ENCODE results near the gene P2RX6. TPM values are rescaled to one million over a fixed set of nuclear protein-coding genes. Genes with fewer than 3 reads are reported as not detected.

The P2RX6 gene
- total and polyA plus RNA-seq, 9 of the 15 experiments (the other 6 are each of a cell fraction or from before 2014, with no cell fraction given): 0.01 to 3.9 (median 1.5) TPM; not detected in 1

DNA sequence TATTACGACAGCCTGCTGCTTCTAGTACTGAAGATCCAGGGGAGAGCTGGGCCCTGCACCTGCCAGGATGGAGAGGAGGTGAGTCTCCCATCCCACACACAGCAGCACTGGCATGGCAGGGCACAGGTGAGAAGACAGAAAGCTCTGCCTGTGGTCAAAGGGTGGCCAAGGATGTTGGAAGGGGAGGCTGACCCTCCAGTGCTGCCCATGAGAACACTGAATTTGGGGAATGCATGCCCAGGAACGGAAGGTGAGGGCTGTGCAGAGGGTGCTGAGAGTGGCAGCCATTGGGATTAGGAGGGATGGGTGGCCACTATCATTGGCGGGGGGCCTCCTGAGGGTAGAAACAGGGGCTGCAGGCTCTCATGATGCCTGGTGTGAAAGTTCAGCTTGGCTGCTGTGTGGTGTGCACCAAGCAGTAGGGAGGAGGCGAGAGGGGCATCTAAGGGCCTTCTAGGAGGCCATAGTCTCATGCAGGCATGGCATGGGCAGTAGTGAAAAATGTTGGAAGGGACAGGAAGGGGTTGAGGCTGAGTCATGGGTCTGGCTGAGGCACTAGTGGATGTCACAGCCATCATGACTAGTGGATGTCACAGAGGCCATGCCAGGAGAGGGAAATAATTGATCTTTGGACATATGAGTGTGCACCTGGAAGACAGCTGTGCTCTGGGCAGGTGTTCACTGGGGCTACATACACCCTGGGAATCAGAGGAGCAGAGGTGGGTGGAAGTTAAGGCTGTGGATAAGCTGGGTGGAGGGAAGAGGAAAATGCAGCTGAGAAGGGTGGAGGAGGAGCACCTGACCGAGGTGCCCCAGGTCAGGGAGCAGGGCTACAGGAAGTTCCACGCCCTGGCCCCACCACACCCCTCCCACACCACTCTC, 28.3 kb downstream of the P2RX6 start (continued):
- TF ChIP-seq, protein P1, sequence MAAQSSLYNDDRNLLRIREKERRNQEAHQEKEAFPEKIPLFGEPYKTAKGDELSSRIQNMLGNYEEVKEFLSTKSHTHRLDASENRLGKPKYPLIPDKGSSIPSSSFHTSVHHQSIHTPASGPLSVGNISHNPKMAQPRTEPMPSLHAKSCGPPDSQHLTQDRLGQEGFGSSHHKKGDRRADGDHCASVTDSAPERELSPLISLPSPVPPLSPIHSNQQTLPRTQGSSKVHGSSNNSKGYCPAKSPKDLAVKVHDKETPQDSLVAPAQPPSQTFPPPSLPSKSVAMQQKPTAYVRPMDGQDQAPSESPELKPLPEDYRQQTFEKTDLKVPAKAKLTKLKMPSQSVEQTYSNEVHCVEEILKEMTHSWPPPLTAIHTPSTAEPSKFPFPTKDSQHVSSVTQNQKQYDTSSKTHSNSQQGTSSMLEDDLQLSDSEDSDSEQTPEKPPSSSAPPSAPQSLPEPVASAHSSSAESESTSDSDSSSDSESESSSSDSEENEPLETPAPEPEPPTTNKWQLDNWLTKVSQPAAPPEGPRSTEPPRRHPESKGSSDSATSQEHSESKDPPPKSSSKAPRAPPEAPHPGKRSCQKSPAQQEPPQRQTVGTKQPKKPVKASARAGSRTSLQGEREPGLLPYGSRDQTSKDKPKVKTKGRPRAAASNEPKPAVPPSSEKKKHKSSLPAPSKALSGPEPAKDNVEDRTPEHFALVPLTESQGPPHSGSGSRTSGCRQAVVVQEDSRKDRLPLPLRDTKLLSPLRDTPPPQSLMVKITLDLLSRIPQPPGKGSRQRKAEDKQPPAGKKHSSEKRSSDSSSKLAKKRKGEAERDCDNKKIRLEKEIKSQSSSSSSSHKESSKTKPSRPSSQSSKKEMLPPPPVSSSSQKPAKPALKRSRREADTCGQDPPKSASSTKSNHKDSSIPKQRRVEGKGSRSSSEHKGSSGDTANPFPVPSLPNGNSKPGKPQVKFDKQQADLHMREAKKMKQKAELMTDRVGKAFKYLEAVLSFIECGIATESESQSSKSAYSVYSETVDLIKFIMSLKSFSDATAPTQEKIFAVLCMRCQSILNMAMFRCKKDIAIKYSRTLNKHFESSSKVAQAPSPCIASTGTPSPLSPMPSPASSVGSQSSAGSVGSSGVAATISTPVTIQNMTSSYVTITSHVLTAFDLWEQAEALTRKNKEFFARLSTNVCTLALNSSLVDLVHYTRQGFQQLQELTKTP (IDR thresholded peaks at IDR 0.05; ENCODE audit: low read depth in 1 of 2, partially characterized antibody in 2 of 2): no peak
- no peak for TF ChIP-seq CEBPB (tag; IDR thresholded peaks at IDR 0.05)
- TF ChIP-seq NBN (IDR thresholded peaks at IDR 0.05; ENCODE audit: low read depth): no peak
- TF ChIP-seq ZNF507 (tag; conservative IDR thresholded peaks at IDR 0.05): no peak
- no peak for TF ChIP-seq ZNF165 (CRISPR knock-in tag; IDR thresholded peaks at IDR 0.05; ENCODE audit: borderline replicate concordance)
- TF ChIP-seq ZNF224 (CRISPR knock-in tag; IDR thresholded peaks at IDR 0.05): 0 out of 2 replicates have a peak, but pooled peaks have one; percentile 39
- no peak for TF ChIP-seq ZSCAN29 (IDR thresholded peaks at IDR 0.05)
- TF ChIP-seq, protein P2, sequence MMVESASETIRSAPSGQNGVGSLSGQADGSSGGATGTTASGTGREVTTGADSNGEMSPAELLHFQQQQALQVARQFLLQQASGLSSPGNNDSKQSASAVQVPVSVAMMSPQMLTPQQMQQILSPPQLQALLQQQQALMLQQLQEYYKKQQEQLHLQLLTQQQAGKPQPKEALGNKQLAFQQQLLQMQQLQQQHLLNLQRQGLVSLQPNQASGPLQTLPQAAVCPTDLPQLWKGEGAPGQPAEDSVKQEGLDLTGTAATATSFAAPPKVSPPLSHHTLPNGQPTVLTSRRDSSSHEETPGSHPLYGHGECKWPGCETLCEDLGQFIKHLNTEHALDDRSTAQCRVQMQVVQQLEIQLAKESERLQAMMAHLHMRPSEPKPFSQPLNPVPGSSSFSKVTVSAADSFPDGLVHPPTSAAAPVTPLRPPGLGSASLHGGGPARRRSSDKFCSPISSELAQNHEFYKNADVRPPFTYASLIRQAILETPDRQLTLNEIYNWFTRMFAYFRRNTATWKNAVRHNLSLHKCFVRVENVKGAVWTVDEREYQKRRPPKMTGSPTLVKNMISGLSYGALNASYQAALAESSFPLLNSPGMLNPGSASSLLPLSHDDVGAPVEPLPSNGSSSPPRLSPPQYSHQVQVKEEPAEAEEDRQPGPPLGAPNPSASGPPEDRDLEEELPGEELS (CRISPR knock-in tag; IDR thresholded peaks at IDR 0.05; ENCODE audit: borderline replicate concordance): no peak
- TF ChIP-seq, protein P3, sequence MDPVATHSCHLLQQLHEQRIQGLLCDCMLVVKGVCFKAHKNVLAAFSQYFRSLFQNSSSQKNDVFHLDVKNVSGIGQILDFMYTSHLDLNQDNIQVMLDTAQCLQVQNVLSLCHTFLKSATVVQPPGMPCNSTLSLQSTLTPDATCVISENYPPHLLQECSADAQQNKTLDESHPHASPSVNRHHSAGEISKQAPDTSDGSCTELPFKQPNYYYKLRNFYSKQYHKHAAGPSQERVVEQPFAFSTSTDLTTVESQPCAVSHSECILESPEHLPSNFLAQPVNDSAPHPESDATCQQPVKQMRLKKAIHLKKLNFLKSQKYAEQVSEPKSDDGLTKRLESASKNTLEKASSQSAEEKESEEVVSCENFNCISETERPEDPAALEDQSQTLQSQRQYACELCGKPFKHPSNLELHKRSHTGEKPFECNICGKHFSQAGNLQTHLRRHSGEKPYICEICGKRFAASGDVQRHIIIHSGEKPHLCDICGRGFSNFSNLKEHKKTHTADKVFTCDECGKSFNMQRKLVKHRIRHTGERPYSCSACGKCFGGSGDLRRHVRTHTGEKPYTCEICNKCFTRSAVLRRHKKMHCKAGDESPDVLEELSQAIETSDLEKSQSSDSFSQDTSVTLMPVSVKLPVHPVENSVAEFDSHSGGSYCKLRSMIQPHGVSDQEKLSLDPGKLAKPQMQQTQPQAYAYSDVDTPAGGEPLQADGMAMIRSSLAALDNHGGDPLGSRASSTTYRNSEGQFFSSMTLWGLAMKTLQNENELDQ (CRISPR knock-in tag; IDR thresholded peaks at IDR 0.05; ENCODE audit: borderline replicate concordance): no peak
- no peak for TF ChIP-seq ZNF764 (CRISPR knock-in tag; IDR thresholded peaks at IDR 0.05; ENCODE audit: low read depth)
- TF ChIP-seq JUN (IDR thresholded peaks at IDR 0.05; ENCODE audit: borderline replicate concordance, low read depth, low read length): 0 out of 2 replicates have a peak, but pooled peaks have one; percentile 23
- peak; percentile 84 for TF ChIP-seq JUN (CRISPR knock-in tag; IDR thresholded peaks at IDR 0.05; ENCODE audit: borderline replicate concordance)
- no peak for TF ChIP-seq NR1H2 (CRISPR knock-in tag; IDR thresholded peaks at IDR 0.05)
- TF ChIP-seq, protein P4, sequence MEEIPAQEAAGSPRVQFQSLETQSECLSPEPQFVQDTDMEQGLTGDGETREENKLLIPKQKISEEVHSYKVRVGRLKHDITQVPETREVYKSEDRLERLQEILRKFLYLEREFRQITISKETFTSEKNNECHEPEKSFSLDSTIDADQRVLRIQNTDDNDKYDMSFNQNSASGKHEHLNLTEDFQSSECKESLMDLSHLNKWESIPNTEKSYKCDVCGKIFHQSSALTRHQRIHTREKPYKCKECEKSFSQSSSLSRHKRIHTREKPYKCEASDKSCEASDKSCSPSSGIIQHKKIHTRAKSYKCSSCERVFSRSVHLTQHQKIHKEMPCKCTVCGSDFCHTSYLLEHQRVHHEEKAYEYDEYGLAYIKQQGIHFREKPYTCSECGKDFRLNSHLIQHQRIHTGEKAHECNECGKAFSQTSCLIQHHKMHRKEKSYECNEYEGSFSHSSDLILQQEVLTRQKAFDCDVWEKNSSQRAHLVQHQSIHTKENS (CRISPR knock-in tag; IDR thresholded peaks at IDR 0.05): no peak
- TF ChIP-seq ZNF12 (CRISPR knock-in tag; IDR thresholded peaks at IDR 0.05): no peak
- TF ChIP-seq, protein P5, sequence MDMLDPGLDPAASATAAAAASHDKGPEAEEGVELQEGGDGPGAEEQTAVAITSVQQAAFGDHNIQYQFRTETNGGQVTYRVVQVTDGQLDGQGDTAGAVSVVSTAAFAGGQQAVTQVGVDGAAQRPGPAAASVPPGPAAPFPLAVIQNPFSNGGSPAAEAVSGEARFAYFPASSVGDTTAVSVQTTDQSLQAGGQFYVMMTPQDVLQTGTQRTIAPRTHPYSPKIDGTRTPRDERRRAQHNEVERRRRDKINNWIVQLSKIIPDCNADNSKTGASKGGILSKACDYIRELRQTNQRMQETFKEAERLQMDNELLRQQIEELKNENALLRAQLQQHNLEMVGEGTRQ (CRISPR knock-in tag; IDR thresholded peaks at IDR 0.05): no peak

All from K562 (cell line).